SK-N-SH treated with all-trans-retinoic acid at 6 μM for 48 hours (cell line): Measurements from ENCODE around the gene ASB18.

Experiments
- ATAC-seq: fragments of 200-7000 bp; cut with Tn5 transposase; 3 replicates; pipeline ENCODE4 v1.9.1; 2020; ENCODE audit warnings: mild to moderate bottlenecking, moderate library complexity
- ARNTL ChIP-seq: fragments of 450-650 bp; formaldehyde crosslinking; IDR thresholded peaks from 2 replicates; pipeline ENCODE4 v1.5.0; 2020; ENCODE audit warnings: low read depth, mild to moderate bottlenecking, moderate library complexity, borderline replicate concordance
- BACH2 ChIP-seq: fragments of 250-450 bp; sonication (Bioruptor Pico); IDR thresholded peaks from 2 replicates; pipeline ENCODE4 v1.9.0; 2021; ENCODE audit warnings: mild to moderate bottlenecking, borderline replicate concordance
- CREB5 ChIP-seq: fragments of 250-450 bp; sonication (Bioruptor Pico); IDR thresholded peaks from 2 replicates; pipeline ENCODE4 v1.5.1; 2020; ENCODE audit warnings: low read depth, mild to moderate bottlenecking, moderate library complexity
- CSRNP3 ChIP-seq: fragments of 250-450 bp; sonication (Bioruptor Pico); IDR thresholded peaks from 2 replicates; pipeline ENCODE4 v1.5.1; 2021; ENCODE audit warnings: mild to moderate bottlenecking, moderate library complexity
- ESRRG ChIP-seq: fragments of 250-450 bp; sonication (Bioruptor Pico); IDR thresholded peaks from 2 replicates; pipeline ENCODE4 v1.6.1; 2021; ENCODE audit warnings: mild to moderate bottlenecking
- GLIS3 ChIP-seq: fragments of 250-450 bp; sonication (Bioruptor Pico); IDR thresholded peaks from 2 replicates; pipeline ENCODE4 v1.5.0; 2020; ENCODE audit warnings: mild to moderate bottlenecking, moderate library complexity
- PATZ1 ChIP-seq: fragments of 250-450 bp; sonication (Bioruptor Pico); IDR thresholded peaks from 2 replicates; pipeline ENCODE4 v1.8.0; 2020; ENCODE audit warnings: mild to moderate bottlenecking, moderate library complexity, borderline replicate concordance
- PPARA ChIP-seq: fragments of 250-450 bp; sonication (Bioruptor Pico); IDR thresholded peaks from 2 replicates; pipeline ENCODE4 v1.5.0; 2020; ENCODE audit warnings: mild to moderate bottlenecking, borderline replicate concordance
- RARB ChIP-seq: fragments of 250-450 bp; sonication (Bioruptor Pico); IDR thresholded peaks from 2 replicates; pipeline ENCODE4 v1.8.0; 2021; ENCODE audit warnings: mild to moderate bottlenecking, moderate library complexity
- SNAI2 ChIP-seq: fragments of 250-450 bp; sonication (Bioruptor Pico); IDR thresholded peaks from 2 replicates; pipeline ENCODE4 v1.5.0; 2020; ENCODE audit warnings: mild to moderate bottlenecking, moderate library complexity
- TCF4 ChIP-seq: fragments of 250-450 bp; sonication (Bioruptor Pico); IDR thresholded peaks from 2 replicates; pipeline ENCODE4 v1.8.0; 2021; ENCODE audit warnings: mild to moderate bottlenecking, moderate library complexity, borderline replicate concordance
- TOX ChIP-seq: fragments of 250-450 bp; sonication (Bioruptor Pico); IDR thresholded peaks from 2 replicates; pipeline ENCODE4 v1.8.0; 2021; ENCODE audit warnings: mild to moderate bottlenecking, moderate library complexity, borderline replicate concordance
- TSHZ2 ChIP-seq: fragments of 250-450 bp; sonication (Bioruptor Pico); IDR thresholded peaks from 2 replicates; pipeline ENCODE4 v1.5.0; 2020; ENCODE audit warnings: mild to moderate bottlenecking, moderate library complexity
- ZC3H10 ChIP-seq: fragments of 250-450 bp; sonication (Bioruptor Pico); IDR thresholded peaks from 2 replicates; pipeline ENCODE4 v1.5.1; 2021; ENCODE audit warnings: mild to moderate bottlenecking, moderate library complexity
- ZFP3 ChIP-seq: fragments of 250-450 bp; sonication (Bioruptor Pico); IDR thresholded peaks from 2 replicates; pipeline ENCODE4 v1.5.0; 2020; ENCODE audit warnings: mild to moderate bottlenecking, moderate library complexity
- ZFP30 ChIP-seq: fragments of 450-650 bp; formaldehyde crosslinking; IDR thresholded peaks from 2 replicates; pipeline ENCODE4 v1.5.0; 2022; ENCODE audit warnings: mild to moderate bottlenecking, moderate library complexity
- ZNF565 ChIP-seq: fragments of 450-650 bp; formaldehyde crosslinking; conservative IDR thresholded peaks from 2 replicates; pipeline ENCODE4 v1.5.0; 2020; ENCODE audit warnings: low read depth, mild to moderate bottlenecking, moderate library complexity
- ZNF70 ChIP-seq: fragments of 450-650 bp; formaldehyde crosslinking; IDR thresholded peaks from 2 replicates; pipeline ENCODE4 v1.5.0; 2020; ENCODE audit warnings: mild to moderate bottlenecking, moderate library complexity
- ZNF8 ChIP-seq: fragments of 450-650 bp; formaldehyde crosslinking; IDR thresholded peaks from 2 replicates; pipeline ENCODE4 v1.5.0; 2020; ENCODE audit warnings: mild to moderate bottlenecking, moderate library complexity

The ASB18 gene

GRCh38 chr2:236161082-236161462, 103.1 kb downstream of the ASB18 start:
- TF ChIP-seq ZC3H10 (CRISPR knock-in tag) = no peak
- TF ChIP-seq SNAI2 = no peak
- TF ChIP-seq BACH2 (CRISPR knock-in tag) = no peak
- TF ChIP-seq PATZ1 (CRISPR knock-in tag) = no peak
- TF ChIP-seq PPARA = no peak
- TF ChIP-seq ZNF8 (CRISPR knock-in tag) = no peak
- no peak for TF ChIP-seq CREB5 (CRISPR knock-in tag)
- TF ChIP-seq RARB = no peak
- no peak for TF ChIP-seq ZNF565 (CRISPR knock-in tag)
- no peak for TF ChIP-seq GLIS3 (CRISPR knock-in tag)
- TF ChIP-seq TOX (CRISPR knock-in tag) = no peak
- TF ChIP-seq ZFP3 (CRISPR knock-in tag) = no peak
- TF ChIP-seq CSRNP3 (CRISPR knock-in tag) = no peak
- TF ChIP-seq ZFP30 (CRISPR knock-in tag) = no peak
- no peak for TF ChIP-seq ARNTL (CRISPR knock-in tag)
- no peak for ATAC-seq

GRCh38 chr2:236160366-236161081, 103.7 kb downstream of the ASB18 start:
- TF ChIP-seq PPARA = no peak
- no peak for ATAC-seq

GRCh38 chr2:236159778-236160170, 104.4 kb downstream of the ASB18 start:
- TF ChIP-seq BACH2 (CRISPR knock-in tag) (no peak), ZNF70 (no peak), TCF4 (CRISPR knock-in tag) (no peak), GLIS3 (CRISPR knock-in tag) (no peak), ESRRG (CRISPR knock-in tag) (no peak), ARNTL (CRISPR knock-in tag) (no peak), ZNF565 (CRISPR knock-in tag) (no peak), CSRNP3 (CRISPR knock-in tag) (no peak), TSHZ2 (CRISPR knock-in tag) (no peak), RARB (no peak), ZC3H10 (CRISPR knock-in tag) (no peak), CREB5 (CRISPR knock-in tag) (no peak), PPARA (no peak), ZFP3 (CRISPR knock-in tag) (no peak)
- no peak for ATAC-seq
